Left colon (tissue), 2 donors: ENCODE measurements around the gene PLA2R1. TPM values are rescaled to one million over a fixed set of nuclear protein-coding genes. Genes with fewer than 3 reads are reported as not detected.
"Not testable (repeated sequence)": the region's sequence is repeated elsewhere in the genome, so short reads cannot be mapped to it uniquely, and the experiment has no call there.

Source experiments
- ATAC-seq: fragments of 200-7000 bp; cut with Tn5 transposase; one replicate; pipeline ENCODE4 v1.9.1; 2020; ENCODE audit warnings: mild to moderate bottlenecking, moderate library complexity
- DNase-seq, 2 donors: peaks; one replicate each; pipeline ENCODE4 v3.0.0-alpha.2; 2020
- intact Hi-C, 2 donors: fragments of 100-400 bp; cut with DNase I in 1 of 2; cut with micrococcal nuclease in 1 of 2; formaldehyde crosslinking; loops; one replicate each; pipeline versions ENCODE4 v1.11.2 to v1.14.0; 2022; cut with DNase I, micrococcal nuclease
- total RNA-seq, 2 donors: library from RNA; stranded (reverse); fragmentation: NEBNext Ultra II Directional; extraction: Animal tissue kit (Norgen Biotek cat#: 25700); gene quantifications; one replicate each; pipeline ENCODE4 v1.2.1, GENCODE V29; 2021
- donor health status: DM: no; HTN: no; CAD: no.
- donor health status: DM: yes; HTN: yes; CAD: no.

PLA2R1 gene
- total RNA-seq, 2 donors from 2014 or later, result 6.8 to 11.4 TPM

GRCh38 chr2:160039166-160039903 lies 23.1 kb downstream of the PLA2R1 start:
- no peak for ATAC-seq
- no peak for DNase-seq
- intact Hi-C loops, result no loop called here

GRCh38 chr2:160038662-160039061 lies 23.8 kb downstream of the PLA2R1 start:
- ATAC-seq, intact Hi-C loops, DNase-seq: not testable (repeated sequence)

GRCh38 chr2:160036736-160037135 lies 25.7 kb downstream of the PLA2R1 start:
- DNase-seq, result no peak
- ATAC-seq, result no peak
- intact Hi-C loops, result no loop called here

- no peak for DNase-seq
- intact Hi-C loops, result no loop called here
- no peak for ATAC-seq
Observed at GRCh38 chr2:160035125-160035524, 27.3 kb downstream of the PLA2R1 start.

GRCh38 chr2:160034396-160034795 lies 28.0 kb downstream of the PLA2R1 start:
- intact Hi-C loops, result no loop called here
- ATAC-seq (no peak), DNase-seq (no peak)

GRCh38 chr2:160033732-160034392 lies 28.6 kb downstream of the PLA2R1 start:
- intact Hi-C loops, result no loop called here
- DNase-seq (no peak), ATAC-seq (no peak)

GRCh38 chr2:160029270-160029628 lies 33.2 kb downstream of the PLA2R1 start:
- ATAC-seq, result no peak
- DNase-seq, result no peak
- intact Hi-C loops, result no loop called here

GRCh38 chr2:160028431-160029269 lies 33.8 kb downstream of the PLA2R1 start:
- DNase-seq (no peak), ATAC-seq (no peak)
- intact Hi-C loops, result no loop called here

GRCh38 chr2:160022162-160022561 lies 40.3 kb downstream of the PLA2R1 start:
- intact Hi-C loops, result no loop called here
- no peak for ATAC-seq

GRCh38 chr2:160019374-160020090 lies 42.9 kb downstream of the PLA2R1 start:
- ATAC-seq, result peak; percentile 74
- intact Hi-C loops, result no loop called here
- no peak for DNase-seq

More at GRCh38 chr2:160022162-160022561, 40.3 kb downstream of the PLA2R1 start:
- no peak for DNase-seq

GRCh38 chr2:160015746-160016145 lies 46.7 kb downstream of the PLA2R1 start:
- intact Hi-C loops, result no loop called here
- ATAC-seq (peak; percentile 80), DNase-seq (no peak)

- no peak for DNase-seq
- intact Hi-C loops, result no loop called here
- ATAC-seq, result no peak
Observed at GRCh38 chr2:160014227-160014626, 48.2 kb downstream of the PLA2R1 start.

- no peak for DNase-seq
- no peak for ATAC-seq
- intact Hi-C loops, result no loop called here
Observed at GRCh38 chr2:160010361-160011145, 51.9 kb downstream of the PLA2R1 start.

GRCh38 chr2:160007111-160007510 lies 55.3 kb downstream of the PLA2R1 start:
- ATAC-seq (no peak), DNase-seq (no peak)
- intact Hi-C loops, result no loop called here

GRCh38 chr2:160006475-160006874 lies 55.9 kb downstream of the PLA2R1 start:
- intact Hi-C loops, result no loop called here
- DNase-seq (no peak), ATAC-seq (no peak)

- ATAC-seq (no peak), DNase-seq (no peak)
- intact Hi-C loops, result no loop called here
Observed at GRCh38 chr2:160005908-160006307, 56.5 kb downstream of the PLA2R1 start.

GRCh38 chr2:160005476-160005875 lies 56.9 kb downstream of the PLA2R1 start:
- intact Hi-C loops, result no loop called here
- DNase-seq, result no peak
- no peak for ATAC-seq

- intact Hi-C loops, result no loop called here
- ATAC-seq (no peak), DNase-seq (no peak)
Observed at GRCh38 chr2:159998961-159999360, 63.5 kb downstream of the PLA2R1 start.
